Stimulated activated CD8-positive, alpha-beta memory T cell treated with anti-CD3 and anti-CD28 coated beads, Interleukin-4, amount 100 ng/mL, for 4 hours (primary cell): ENCODE measurements around the gene NUP85.
"Not testable (repeated sequence)": the region's sequence is repeated elsewhere in the genome, so short reads cannot be mapped to it uniquely, and the experiment has no call there.

Experiments used
- DNase-seq, 2 donors: peaks; one replicate each; pipeline ENCODE4 v3.0.0-alpha.2; 2020; ENCODE audit warnings: low read depth in 2 of 2, low spot score in 1 of 2

The NUP85 gene

GRCh38 chr17:75199886-75200618 is 5.4 kb upstream of the NUP85 start:
- no peak for DNase-seq

- no peak for DNase-seq
These were observed 299 bp downstream of the NUP85 start for GRCh38 chr17:75205793-75206163.

- DNase-seq: not testable (repeated sequence)
These were observed 1.6 kb downstream of the NUP85 start for GRCh38 chr17:75207050-75207407.

- no peak for DNase-seq
These were observed 2.3 kb downstream of the NUP85 start for GRCh38 chr17:75207760-75208159.

GRCh38 chr17:75208161-75208560 is 2.7 kb downstream of the NUP85 start:
- DNase-seq: no peak

- no peak for DNase-seq
These were observed 3.6 kb downstream of the NUP85 start for GRCh38 chr17:75209061-75209460.

- DNase-seq: no peak
These were observed 12.7 kb downstream of the NUP85 start for GRCh38 chr17:75218131-75218530.

- no peak for DNase-seq
These were observed 14.3 kb downstream of the NUP85 start for GRCh38 chr17:75219815-75220214.

- no peak for DNase-seq
These were observed 19.5 kb downstream of the NUP85 start for GRCh38 chr17:75225016-75225415.

- no peak for DNase-seq
These were observed 22.2 kb downstream of the NUP85 start for GRCh38 chr17:75227729-75228128.

- DNase-seq: no peak
These were observed 22.8 kb downstream of the NUP85 start for GRCh38 chr17:75228305-75228704.

- no peak for DNase-seq
These were observed 23.4 kb downstream of the NUP85 start for GRCh38 chr17:75228847-75229246.

- DNase-seq: no peak
These were observed 25.6 kb downstream of the NUP85 start for GRCh38 chr17:75231071-75231470.

- no peak for DNase-seq
These were observed 26.4 kb downstream of the NUP85 start for GRCh38 chr17:75231741-75232464.

- DNase-seq: no peak
These were observed 27.3 kb downstream of the NUP85 start for GRCh38 chr17:75232786-75233185.

- DNase-seq: no peak
These were observed 31.9 kb downstream of the NUP85 start for GRCh38 chr17:75237100-75238014.

- no peak for DNase-seq
These were observed 32.6 kb downstream of the NUP85 start for GRCh38 chr17:75238020-75238580.

- DNase-seq: no peak
These were observed 33.3 kb downstream of the NUP85 start for GRCh38 chr17:75238684-75239191.

- no peak for DNase-seq
These were observed 33.7 kb downstream of the NUP85 start for GRCh38 chr17:75239214-75239613.

GRCh38 chr17:75239778-75240393 is 34.4 kb downstream of the NUP85 start:
- no peak for DNase-seq
